Renal cortical epithelial cell (primary cell): ENCODE measurements around the gene B4GALT5. TPM values are rescaled to one million over a fixed set of nuclear protein-coding genes. Genes with fewer than 3 reads are reported as not detected.

Experiments
- DNase-seq: peaks from one replicate; pipeline ENCODE4 v3.0.0-alpha.2; 2011; ENCODE audit warnings: low read depth
- total RNA-seq: library from RNA; depleted of rRNA; stranded (reverse); fragments of >200 nt; gene quantifications from 2 replicates; pipeline ENCODE4 v1.2.3, GENCODE V29; 2014

Gene B4GALT5
- total RNA-seq, 1 donor from 2014 or later = 59.9 TPM

GRCh38 chr20:49657118-49657901, 56.4 kb downstream of the B4GALT5 start:
- DNase-seq = peak; percentile 62

GRCh38 chr20:49656304-49656703, 57.4 kb downstream of the B4GALT5 start:
- DNase-seq = peak; percentile 57

GRCh38 chr20:49653925-49654434, 59.7 kb downstream of the B4GALT5 start:
- DNase-seq = no peak

- DNase-seq = no peak
These were observed 64.0 kb downstream of the B4GALT5 start for GRCh38 chr20:49649672-49650071.

GRCh38 chr20:49647550-49647949, 66.1 kb downstream of the B4GALT5 start:
- no peak for DNase-seq

- no peak for DNase-seq
These were observed 67.2 kb downstream of the B4GALT5 start for GRCh38 chr20:49646528-49646927.

- DNase-seq = no peak
These were observed 67.6 kb downstream of the B4GALT5 start for GRCh38 chr20:49646126-49646525.

- DNase-seq = no peak
These were observed 68.6 kb downstream of the B4GALT5 start for GRCh38 chr20:49644980-49645565.

GRCh38 chr20:49642816-49643215, 70.9 kb downstream of the B4GALT5 start:
- DNase-seq = no peak

- no peak for DNase-seq
These were observed 71.7 kb downstream of the B4GALT5 start for GRCh38 chr20:49641683-49642656.

- no peak for DNase-seq
These were observed 76.5 kb downstream of the B4GALT5 start for GRCh38 chr20:49637046-49637637.

- peak; percentile 19 for DNase-seq
These were observed 77.2 kb downstream of the B4GALT5 start for GRCh38 chr20:49636447-49636846.

GRCh38 chr20:49635866-49636265, 77.8 kb downstream of the B4GALT5 start:
- no peak for DNase-seq

GRCh38 chr20:49635166-49635565, 78.5 kb downstream of the B4GALT5 start:
- DNase-seq = no peak

- DNase-seq = no peak
These were observed 79.6 kb downstream of the B4GALT5 start for GRCh38 chr20:49634116-49634515.

- no peak for DNase-seq
These were observed 80.0 kb downstream of the B4GALT5 start for GRCh38 chr20:49633643-49634042.

- DNase-seq = no peak
These were observed 80.7 kb downstream of the B4GALT5 start for GRCh38 chr20:49633023-49633422.

GRCh38 chr20:49631856-49632418, 81.7 kb downstream of the B4GALT5 start:
- DNase-seq = no peak

GRCh38 chr20:49631061-49631716, 82.5 kb downstream of the B4GALT5 start:
- DNase-seq = peak; percentile 51

- DNase-seq = no peak
These were observed 83.2 kb downstream of the B4GALT5 start for GRCh38 chr20:49630396-49630951.
